ENCODE measurements around the gene ADISSP. TPM values are rescaled to one million over a fixed set of nuclear protein-coding genes. Genes with fewer than 3 reads are reported as not detected.

Gene ADISSP
- 11.3 and 30.1 TPM in 2 replicates for total RNA-seq

DNA sequence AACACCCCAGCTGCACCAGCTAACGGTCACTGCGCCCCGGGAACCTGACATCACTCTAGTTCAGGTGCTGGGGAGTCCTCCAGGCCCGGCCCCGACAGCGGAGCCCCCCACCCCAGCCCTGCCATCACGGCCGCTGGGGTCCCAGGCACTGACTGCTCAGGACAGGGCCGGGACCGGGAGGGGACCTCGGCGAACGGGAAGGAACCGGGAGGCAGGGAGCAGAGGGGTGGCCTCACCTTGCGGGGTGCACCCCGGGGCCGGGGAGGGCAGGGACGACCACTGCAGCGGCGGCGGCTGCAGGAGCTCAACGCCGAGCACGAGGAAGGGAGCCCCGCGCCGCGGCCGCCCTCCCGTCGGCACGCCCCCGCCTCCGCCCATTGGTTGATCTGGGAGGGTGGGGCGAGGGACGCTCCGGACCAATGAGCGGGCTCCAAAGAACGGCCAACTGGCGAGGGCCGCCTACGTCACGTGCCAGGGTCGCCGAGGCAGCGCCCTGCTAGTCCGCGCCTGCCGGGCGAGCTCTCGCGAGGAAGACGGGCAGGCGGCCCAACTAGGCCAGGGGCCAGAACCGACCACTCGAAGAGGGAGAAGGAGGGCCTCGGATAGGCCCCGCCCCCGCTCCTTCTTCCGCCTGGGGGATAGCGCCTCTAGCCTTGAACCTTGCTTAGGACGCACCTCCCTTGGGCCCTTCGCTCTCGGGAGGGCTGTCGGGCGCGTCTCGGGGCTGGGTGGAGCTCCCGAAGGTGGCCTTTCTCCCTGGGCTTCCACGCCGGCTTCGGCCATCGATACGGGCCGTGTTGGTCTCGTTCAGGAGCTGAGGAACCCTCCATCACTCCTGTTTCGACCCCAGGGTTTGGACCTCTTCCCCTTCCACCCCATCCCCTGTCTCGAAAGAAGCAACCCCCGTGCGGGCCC, at the start of gene ADISSP:
TSS of gene ADISSP (minus strand) at position 327 of the 915 bp plus-strand sequence. CDS start 7,653 bp downstream, outside the sequence.

DNA sequence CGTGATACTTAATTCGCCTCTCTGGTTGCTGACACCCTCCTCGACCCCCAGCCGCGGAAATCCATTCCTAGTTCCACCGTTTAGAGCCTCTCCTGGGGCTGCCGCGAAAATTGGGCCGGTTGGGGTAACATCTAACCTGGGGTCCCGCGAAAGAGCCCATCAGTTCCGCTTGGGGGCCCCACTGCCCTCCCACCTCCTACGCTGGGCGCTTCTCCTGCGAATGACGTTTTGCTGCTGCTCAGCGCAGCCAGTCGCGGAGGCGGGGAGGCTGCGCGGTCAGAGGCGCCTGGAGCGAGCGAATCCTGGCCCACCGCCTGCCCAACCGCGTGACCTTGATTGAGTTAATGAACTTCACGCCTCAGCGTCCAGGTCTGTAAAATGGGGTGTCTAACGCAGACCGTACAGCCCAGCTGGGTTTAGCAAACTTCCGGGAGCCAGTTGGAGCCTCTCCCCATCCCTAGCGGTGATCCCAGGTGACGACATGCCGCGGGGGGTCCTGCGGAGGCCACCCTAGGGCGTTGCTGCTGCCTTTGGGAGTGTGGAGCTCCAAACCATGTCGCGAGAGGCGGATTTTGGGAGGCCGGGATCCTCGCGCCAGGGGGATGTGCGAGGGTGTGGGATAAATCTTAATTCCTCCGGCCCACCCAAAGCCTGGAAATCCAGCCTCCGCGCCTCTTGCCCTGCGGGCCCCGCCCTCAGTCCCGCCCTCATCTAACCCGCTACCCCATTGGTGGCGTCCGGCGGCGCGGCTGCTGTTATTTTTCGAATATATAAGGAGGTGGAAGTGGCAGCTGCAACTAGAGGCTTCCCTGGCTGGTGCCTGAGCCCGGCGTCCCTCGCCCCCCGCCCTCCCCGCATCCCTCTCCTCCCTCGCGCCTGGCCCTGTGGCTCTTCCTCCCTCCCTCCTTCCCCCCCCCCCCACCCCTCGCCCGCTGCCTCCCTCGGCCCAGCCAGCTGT, 28.2 kb upstream of the ADISSP start, which contains the start of gene CDC25B:
TSS of gene CDC25B (plus strand) at position 800 of the 958 bp plus-strand sequence. CDS start 222 bp downstream, outside the sequence.

DNA sequence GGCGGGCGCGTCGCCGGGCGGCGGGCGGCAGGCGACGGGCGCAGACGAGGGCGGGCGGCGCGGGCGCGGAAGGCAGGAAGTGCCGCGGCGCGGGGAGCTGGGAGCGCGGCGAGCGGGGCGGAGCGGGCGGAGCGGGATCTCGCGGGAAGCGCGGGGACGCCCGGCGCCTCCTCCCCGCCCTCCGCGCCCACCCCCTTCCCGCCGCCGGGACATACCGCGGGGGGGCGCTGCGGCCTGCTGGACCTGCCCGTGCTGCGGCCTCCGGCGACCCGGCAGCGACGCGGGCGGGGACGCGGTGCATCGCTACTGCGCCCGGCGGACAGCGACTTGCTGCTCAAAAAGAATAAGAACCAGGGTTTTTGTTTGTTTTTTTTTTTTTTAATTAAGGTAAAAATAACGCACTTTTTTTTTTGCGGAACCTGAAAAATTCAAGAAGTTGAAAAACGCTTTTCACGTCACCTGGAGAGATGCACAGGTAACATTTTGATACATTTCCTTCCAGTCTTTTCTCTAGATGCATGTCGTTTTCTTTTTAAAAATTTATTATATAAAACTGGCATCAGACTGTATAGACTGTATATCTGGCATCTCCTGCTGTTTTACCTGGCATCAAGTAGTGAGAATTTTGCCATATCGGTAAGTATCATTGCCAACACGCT, 19.2 kb upstream of the ADISSP start, which contains the start of gene CENPB:
TSS of gene CENPB (minus strand) at position 76 of the 659 bp plus-strand sequence. CDS start 257 bp downstream, outside the sequence.

DNA sequence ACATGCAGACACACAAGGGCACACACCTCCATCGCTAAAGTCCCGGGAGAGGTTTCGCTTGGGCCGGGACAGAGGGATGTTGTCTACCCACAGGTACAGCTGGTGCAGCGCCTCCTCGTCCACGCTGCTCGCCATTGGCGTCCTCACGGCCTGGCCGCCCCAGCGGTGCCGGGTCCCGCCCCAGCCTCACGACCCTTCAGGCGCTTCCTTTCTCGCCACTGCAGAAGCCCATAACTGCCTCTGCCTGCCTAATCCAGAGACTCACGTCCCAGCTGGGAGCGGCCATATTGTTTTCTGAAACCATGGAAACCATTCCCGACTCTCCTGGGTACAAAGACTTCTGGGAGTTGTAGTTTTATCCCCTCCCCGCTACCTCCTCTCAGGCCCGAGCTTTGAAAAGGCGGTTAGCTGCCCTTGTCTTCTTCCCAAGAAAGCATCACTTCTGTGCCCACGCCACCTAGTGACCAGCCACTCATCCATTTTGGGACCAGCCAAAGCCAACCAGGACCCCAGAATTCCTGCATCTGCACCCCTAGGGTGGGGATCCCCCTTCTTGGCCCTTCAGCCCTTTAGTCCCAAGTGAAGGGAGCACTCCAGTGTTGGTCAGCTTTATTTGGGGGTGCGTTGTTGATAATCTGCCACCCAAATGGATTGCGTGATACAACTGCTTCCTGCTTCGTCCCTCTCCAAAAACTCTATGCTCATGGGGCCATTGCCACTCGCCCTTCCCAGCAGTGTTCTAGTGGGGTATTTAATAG, 13.8 kb upstream of the ADISSP start, which contains the start of gene SPEF1:
TSS of gene SPEF1 (minus strand) at position 296 of the 758 bp plus-strand sequence. CDS start at position 135, 161 bp downstream.

DNA sequence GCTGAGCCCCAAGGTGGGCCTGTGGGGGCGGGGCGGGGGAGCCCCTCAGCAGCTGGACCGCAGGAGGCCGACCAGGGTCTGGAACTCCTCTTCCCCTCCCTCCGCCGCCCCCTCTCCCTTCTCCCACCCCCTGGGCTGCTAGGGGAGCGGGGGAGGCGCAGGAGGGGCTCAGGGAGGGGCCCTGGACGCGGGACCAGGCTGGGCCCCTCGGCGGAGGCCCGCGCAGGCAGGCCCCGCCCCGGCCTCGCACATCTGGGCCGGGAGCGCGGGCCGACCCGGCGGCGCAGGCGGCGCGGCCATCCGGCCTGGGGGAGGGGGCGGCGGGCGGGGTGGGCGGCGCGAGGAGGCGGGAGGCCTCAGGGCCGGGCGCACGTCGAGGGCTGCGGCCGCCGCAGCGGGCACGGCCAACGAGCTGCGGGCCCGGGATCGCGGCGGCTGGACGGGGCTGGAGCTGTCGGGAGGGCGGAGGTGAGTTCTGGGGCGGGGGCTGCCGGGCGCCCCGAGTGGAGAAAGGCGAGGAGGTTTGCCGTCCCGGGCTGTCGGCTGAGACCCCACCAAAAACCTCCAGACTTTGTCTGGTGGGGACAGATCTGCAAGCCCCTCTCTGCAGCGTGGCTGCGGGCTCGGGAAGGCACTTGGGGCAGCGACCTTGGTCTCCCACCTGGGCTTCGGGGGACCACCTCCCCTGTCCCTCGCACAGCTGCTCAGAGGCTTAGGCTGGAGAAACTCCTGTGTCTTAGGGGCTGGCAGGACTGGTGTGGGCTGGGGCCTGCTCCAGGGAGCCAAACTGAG, 35.0 kb downstream of the ADISSP start, which contains the start of gene HSPA12B:
TSS of gene HSPA12B (plus strand) at position 359 of the 792 bp plus-strand sequence. CDS start 5,990 bp downstream, outside the sequence.

DNA sequence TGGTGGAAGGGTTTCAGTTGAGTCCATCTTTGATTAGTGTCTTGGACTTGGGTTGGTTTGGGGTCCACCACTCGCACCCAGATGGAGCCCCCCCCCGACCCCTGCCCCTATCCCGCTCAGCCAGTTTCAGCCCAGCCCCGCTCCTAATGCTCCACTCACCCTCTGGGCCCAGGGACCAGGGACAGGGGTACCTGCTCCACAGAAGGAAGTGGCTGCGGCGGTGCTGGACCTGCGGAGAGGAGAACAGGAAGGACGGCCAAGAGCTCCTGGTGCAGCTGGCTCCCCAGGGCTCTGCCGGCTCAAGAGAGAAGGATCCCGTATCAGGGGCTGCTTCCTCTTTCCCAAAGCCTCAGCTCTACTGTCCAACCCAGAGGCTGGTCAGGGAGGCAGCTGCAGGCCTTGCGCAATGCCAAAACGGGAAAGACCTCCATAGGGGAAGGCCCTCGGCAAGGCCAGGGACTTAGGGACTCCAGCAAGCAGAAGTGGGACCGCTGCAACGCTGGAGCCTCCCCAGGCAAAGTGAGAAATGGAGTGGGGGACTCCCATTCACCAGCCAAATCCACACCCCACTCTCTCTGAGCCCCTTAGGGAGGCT, 55.2 kb downstream of the ADISSP start, which contains the start of gene SIGLEC1:
TSS of gene SIGLEC1 (minus strand) at position 322 of the 595 bp plus-strand sequence. CDS start 5,472 bp downstream, outside the sequence.

Other genes with a start within 250 kb of the ADISSP start
- not detected in 2 replicates for gene GFRA4, start 104.4 kb downstream of the ADISSP start, total RNA-seq
- 1.2 and 1.7 TPM in 2 replicates for gene ADAM33, start 85.7 kb downstream of the ADISSP start, total RNA-seq
- under 0.01 TPM in 1 of 2 replicates, not detected in the other for gene SIGLEC1, start 55.2 kb downstream of the ADISSP start, total RNA-seq
- 0.28 TPM in 1 of 2 replicates, not detected in the other for gene HSPA12B, start 35.1 kb downstream of the ADISSP start, total RNA-seq
- gene SPEF1, start 13.7 kb upstream of the ADISSP start, total RNA-seq, result under 0.01 and 0.19 TPM in 2 replicates
- gene CENPB, start 19.0 kb upstream of the ADISSP start, total RNA-seq, result 102 and 179 TPM in 2 replicates
- gene CDC25B, start 28.6 kb upstream of the ADISSP start, total RNA-seq, result 7.9 and 21.5 TPM in 2 replicates
- 12.1 and 18.6 TPM in 2 replicates for gene AP5S1, start 52.8 kb upstream of the ADISSP start, total RNA-seq
- 11.3 and 19.4 TPM in 2 replicates for gene MAVS, start 79.1 kb upstream of the ADISSP start, total RNA-seq
- 60.0 and 63.1 TPM in 2 replicates for gene PANK2, start 121.6 kb upstream of the ADISSP start, total RNA-seq
- gene RNF24, start 247.8 kb upstream of the ADISSP start, total RNA-seq, result 10.1 and 11.1 TPM in 2 replicates